HG03520 (cell line): ENCODE results near the gene TRIM26.
"Not testable (repeated sequence)": the region's sequence is repeated elsewhere in the genome, so short reads cannot be mapped to it uniquely, and the experiment has no call there.

Experiments
- ATAC-seq: cut with Tn5 transposase; IDR thresholded peaks from one replicate; pipeline ENCODE4 v1.9.1; 2021; ENCODE audit warnings: mild to moderate bottlenecking, moderate library complexity; ENCODE audit not compliant: unreplicated experiment

The TRIM26 gene

GRCh38 chr6:30154709-30155519, 58.3 kb downstream of the TRIM26 start:
- no peak for ATAC-seq

- ATAC-seq, result no peak
Observed at GRCh38 chr6:30154061-30154460, 59.1 kb downstream of the TRIM26 start.

GRCh38 chr6:30152910-30153610, 60.1 kb downstream of the TRIM26 start:
- ATAC-seq, result no peak

- ATAC-seq, result no peak
Observed at GRCh38 chr6:30152016-30152673, 61.1 kb downstream of the TRIM26 start.

GRCh38 chr6:30151580-30151979, 61.6 kb downstream of the TRIM26 start:
- no peak for ATAC-seq

- ATAC-seq, result no peak
Observed at GRCh38 chr6:30150671-30151395, 62.4 kb downstream of the TRIM26 start.

GRCh38 chr6:30149858-30150550, 63.2 kb downstream of the TRIM26 start:
- no peak for ATAC-seq

GRCh38 chr6:30149234-30149633, 64.0 kb downstream of the TRIM26 start:
- ATAC-seq, result no peak

- no peak for ATAC-seq
Observed at GRCh38 chr6:30147096-30147495, 66.1 kb downstream of the TRIM26 start.

GRCh38 chr6:30145818-30146217, 67.4 kb downstream of the TRIM26 start:
- ATAC-seq, result no peak

- no peak for ATAC-seq
Observed at GRCh38 chr6:30144811-30145210, 68.4 kb downstream of the TRIM26 start.

GRCh38 chr6:30143780-30144179, 69.4 kb downstream of the TRIM26 start:
- no peak for ATAC-seq

GRCh38 chr6:30142665-30143064, 70.5 kb downstream of the TRIM26 start:
- ATAC-seq, result no peak

GRCh38 chr6:30140240-30140639, 73.0 kb downstream of the TRIM26 start:
- not testable (repeated sequence) for ATAC-seq

GRCh38 chr6:30136570-30137286, 76.5 kb downstream of the TRIM26 start:
- ATAC-seq, result no peak

GRCh38 chr6:30135757-30136156, 77.4 kb downstream of the TRIM26 start, which contains the start of gene TRIM40:
Gene TRIM40, plus strand, starts transcription at chr6:30136140. Its CDS starts 897 bp downstream, at chr6:30137037.
- no peak for ATAC-seq

- no peak for ATAC-seq
Observed at GRCh38 chr6:30135147-30135546, 78.1 kb downstream of the TRIM26 start.
